GM21576 (cell line): ENCODE measurements around the gene RAB3IL1.

Source experiments
- ATAC-seq: cut with Tn5 transposase; IDR thresholded peaks from one replicate; pipeline ENCODE4 v1.9.1; 2021; ENCODE audit warnings: mild to moderate bottlenecking, moderate library complexity; ENCODE audit not compliant: unreplicated experiment

RAB3IL1 gene

GRCh38 chr11:61848631-61849030 is 68.7 kb downstream of the RAB3IL1 start:
- no peak for ATAC-seq

- ATAC-seq = no peak
These were observed 69.3 kb downstream of the RAB3IL1 start for GRCh38 chr11:61847914-61848581.
